ENCODE data around the gene USP47. TPM values are rescaled to one million over a fixed set of nuclear protein-coding genes. Genes with fewer than 3 reads are reported as not detected.

USP47 gene, protein sequence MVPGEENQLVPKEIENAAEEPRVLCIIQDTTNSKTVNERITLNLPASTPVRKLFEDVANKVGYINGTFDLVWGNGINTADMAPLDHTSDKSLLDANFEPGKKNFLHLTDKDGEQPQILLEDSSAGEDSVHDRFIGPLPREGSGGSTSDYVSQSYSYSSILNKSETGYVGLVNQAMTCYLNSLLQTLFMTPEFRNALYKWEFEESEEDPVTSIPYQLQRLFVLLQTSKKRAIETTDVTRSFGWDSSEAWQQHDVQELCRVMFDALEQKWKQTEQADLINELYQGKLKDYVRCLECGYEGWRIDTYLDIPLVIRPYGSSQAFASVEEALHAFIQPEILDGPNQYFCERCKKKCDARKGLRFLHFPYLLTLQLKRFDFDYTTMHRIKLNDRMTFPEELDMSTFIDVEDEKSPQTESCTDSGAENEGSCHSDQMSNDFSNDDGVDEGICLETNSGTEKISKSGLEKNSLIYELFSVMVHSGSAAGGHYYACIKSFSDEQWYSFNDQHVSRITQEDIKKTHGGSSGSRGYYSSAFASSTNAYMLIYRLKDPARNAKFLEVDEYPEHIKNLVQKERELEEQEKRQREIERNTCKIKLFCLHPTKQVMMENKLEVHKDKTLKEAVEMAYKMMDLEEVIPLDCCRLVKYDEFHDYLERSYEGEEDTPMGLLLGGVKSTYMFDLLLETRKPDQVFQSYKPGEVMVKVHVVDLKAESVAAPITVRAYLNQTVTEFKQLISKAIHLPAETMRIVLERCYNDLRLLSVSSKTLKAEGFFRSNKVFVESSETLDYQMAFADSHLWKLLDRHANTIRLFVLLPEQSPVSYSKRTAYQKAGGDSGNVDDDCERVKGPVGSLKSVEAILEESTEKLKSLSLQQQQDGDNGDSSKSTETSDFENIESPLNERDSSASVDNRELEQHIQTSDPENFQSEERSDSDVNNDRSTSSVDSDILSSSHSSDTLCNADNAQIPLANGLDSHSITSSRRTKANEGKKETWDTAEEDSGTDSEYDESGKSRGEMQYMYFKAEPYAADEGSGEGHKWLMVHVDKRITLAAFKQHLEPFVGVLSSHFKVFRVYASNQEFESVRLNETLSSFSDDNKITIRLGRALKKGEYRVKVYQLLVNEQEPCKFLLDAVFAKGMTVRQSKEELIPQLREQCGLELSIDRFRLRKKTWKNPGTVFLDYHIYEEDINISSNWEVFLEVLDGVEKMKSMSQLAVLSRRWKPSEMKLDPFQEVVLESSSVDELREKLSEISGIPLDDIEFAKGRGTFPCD (N-terminal part only)
- total RNA-seq (2014; rRNA removed; shearing (Covaris generic)), result 53.0 and 58.8 TPM in 2 replicates
- polyA plus RNA-seq (2016; fragmentation: Nextera tagmentation; extraction: Ambion mirVana), result 35.9 and 36.3 TPM in 2 replicates

DNA sequence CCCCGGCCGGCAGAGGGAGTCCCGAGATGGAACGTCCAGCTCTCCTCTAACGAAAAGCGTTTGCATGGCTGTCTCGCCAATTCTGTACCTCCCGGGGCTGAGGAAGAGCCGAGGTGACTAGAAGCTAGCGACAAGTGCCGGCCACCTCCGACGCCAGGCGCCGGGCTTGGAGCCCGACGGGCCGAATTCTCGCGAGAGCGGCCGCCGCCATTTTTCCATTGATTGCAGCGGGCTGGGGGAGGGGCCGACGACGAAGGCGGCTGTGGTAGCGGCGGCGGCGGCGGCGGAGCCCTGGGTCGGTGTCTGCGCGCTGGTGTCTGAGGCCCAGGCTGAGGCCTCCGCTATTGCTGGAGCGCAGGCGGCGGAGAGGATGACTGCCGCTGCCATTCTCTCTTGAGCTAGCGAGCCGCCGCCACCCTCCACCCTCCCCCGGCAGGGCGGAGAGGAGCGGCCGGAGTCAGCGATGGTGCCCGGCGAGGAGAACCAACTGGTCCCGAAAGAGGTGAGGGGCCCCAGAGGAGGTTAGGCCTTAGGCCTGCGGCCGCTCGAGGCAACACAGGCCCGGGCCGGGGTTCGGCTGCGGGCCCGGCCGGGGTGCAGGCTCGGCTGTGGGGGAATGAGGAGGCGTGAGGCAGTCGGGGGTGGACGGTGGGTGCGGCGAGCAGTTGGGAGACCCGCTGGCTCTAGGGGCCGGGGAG, at the start of gene USP47:
Gene USP47 (plus strand): TSS at position 250 of the 698 bp plus-strand sequence. CDS start 214 bp downstream, at position 464.
- H3K4me2 ChIP-seq (ENCODE audit: unreplicated experiment), result peak within 1 kb of the TSS; percentile 98
- peak within 1 kb of the TSS; percentile 99 for H3K9ac ChIP-seq
- peaks cover 51% of the 10 kb centered on the region for H3F3A ChIP-seq (ENCODE audit: insufficient read depth)
- no peaks in the 10 kb centered on the region for H3K27me3 ChIP-seq (replicated peaks; ENCODE audit: insufficient read depth)
- no peaks in the 10 kb centered on the region for H3K36me3 ChIP-seq (ENCODE audit: low read depth)
- 0 out of 2 replicates have a peak, but pooled peaks cover 12% of the 10 kb centered on the region for H4K20me1 ChIP-seq (ENCODE audit: insufficient read depth)
- 1% methylated on average over 37 to 54 of the region's 70 CpGs for WGBS, 2 experiments (ENCODE audit: low coverage in 1 of 2, low lambda C conversion rate in 2 of 2, missing lambda C conversion rate in 2 of 2)
- peak; percentile 94 for DNase-seq
- peak within 1 kb of the TSS; percentile 88 for H3K4me3 ChIP-seq
- H3K4me1 ChIP-seq (ENCODE audit: insufficient read depth), result peaks cover 43% of the 10 kb centered on the region
- H3K9me2 ChIP-seq (ENCODE audit: insufficient read depth), result no peaks in the 10 kb centered on the region
- H3K79me2 ChIP-seq (ENCODE audit: insufficient read depth), result peaks cover 50% of the 10 kb centered on the region
- H3K27ac ChIP-seq, result peak within 1 kb of the TSS; percentile 99
- H3K9me3 ChIP-seq (ENCODE audit: low read depth), result no peaks in the 10 kb centered on the region
- in situ Hi-C loops (cut with MboI), result no loop called here
- no peak for TF ChIP-seq EZH2 (IDR thresholded peaks at IDR 0.05; ENCODE audit: insufficient read depth, poor library complexity, severe bottlenecking)
- no peak for TF ChIP-seq EZH2phosphoT487 (IDR thresholded peaks at IDR 0.05; ENCODE audit: insufficient read depth, low read depth)
- peak within 1 kb of the TSS; percentile 97 for H2AFZ ChIP-seq

DNA sequence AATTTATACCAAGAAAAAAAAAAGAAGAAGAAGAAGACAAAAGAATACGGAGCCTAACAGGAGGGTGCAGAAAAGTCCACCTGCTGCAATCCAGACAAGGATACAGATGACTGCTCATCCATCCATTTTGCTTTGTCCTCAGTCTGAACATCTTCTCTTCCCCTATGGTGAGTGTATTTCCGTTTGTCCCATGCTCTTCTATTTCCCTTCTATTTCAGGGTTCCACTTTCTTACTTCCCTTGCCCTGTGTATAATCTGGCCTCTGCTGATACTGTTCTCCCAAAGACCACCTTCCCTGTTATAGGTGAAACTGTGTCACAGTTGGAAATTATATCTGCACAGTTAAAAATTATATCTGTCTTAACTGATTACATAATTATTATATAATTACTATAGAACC, 48.7 kb upstream of the USP47 start:
- H4K20me1 ChIP-seq (ENCODE audit: insufficient read depth), result no peaks in the 10 kb centered on the region
- H3K27me3 ChIP-seq (replicated peaks; ENCODE audit: insufficient read depth), result no peaks in the 10 kb centered on the region
- H3K9ac ChIP-seq, result no peak overlapping the region
- no peak overlapping the region for H3K27ac ChIP-seq
- H3K4me1 ChIP-seq (ENCODE audit: insufficient read depth), result no peaks in the 10 kb centered on the region
- H3K9me3 ChIP-seq (ENCODE audit: low read depth), result no peaks in the 10 kb centered on the region
- H2AFZ ChIP-seq, result no peak overlapping the region
- no peaks in the 10 kb centered on the region for H3K9me2 ChIP-seq (ENCODE audit: insufficient read depth)
- H3K4me3 ChIP-seq, result no peak overlapping the region
- no peaks in the 10 kb centered on the region for H3K79me2 ChIP-seq (ENCODE audit: insufficient read depth)
- H3F3A ChIP-seq (ENCODE audit: insufficient read depth), result no peaks in the 10 kb centered on the region
- no peak for DNase-seq
- TF ChIP-seq EZH2 (IDR thresholded peaks at IDR 0.05; ENCODE audit: insufficient read depth, poor library complexity, severe bottlenecking) (no peak), EZH2phosphoT487 (IDR thresholded peaks at IDR 0.05; ENCODE audit: insufficient read depth, low read depth) (no peak)
- 64 to 65% methylated on average over 2 of the region's 2 CpGs for WGBS, 2 experiments (ENCODE audit: low coverage in 1 of 2, low lambda C conversion rate in 2 of 2, missing lambda C conversion rate in 2 of 2)
- in situ Hi-C loops (cut with MboI), result loop anchor here (10.0 to 25.0 kb wide), 2 partner anchors 252 to 1006 kb away; no protein-coding TSS in a partner anchor
- H3K36me3 ChIP-seq (ENCODE audit: low read depth), result no peaks in the 10 kb centered on the region
- H3K4me2 ChIP-seq (ENCODE audit: unreplicated experiment), result no peak overlapping the region

DNA sequence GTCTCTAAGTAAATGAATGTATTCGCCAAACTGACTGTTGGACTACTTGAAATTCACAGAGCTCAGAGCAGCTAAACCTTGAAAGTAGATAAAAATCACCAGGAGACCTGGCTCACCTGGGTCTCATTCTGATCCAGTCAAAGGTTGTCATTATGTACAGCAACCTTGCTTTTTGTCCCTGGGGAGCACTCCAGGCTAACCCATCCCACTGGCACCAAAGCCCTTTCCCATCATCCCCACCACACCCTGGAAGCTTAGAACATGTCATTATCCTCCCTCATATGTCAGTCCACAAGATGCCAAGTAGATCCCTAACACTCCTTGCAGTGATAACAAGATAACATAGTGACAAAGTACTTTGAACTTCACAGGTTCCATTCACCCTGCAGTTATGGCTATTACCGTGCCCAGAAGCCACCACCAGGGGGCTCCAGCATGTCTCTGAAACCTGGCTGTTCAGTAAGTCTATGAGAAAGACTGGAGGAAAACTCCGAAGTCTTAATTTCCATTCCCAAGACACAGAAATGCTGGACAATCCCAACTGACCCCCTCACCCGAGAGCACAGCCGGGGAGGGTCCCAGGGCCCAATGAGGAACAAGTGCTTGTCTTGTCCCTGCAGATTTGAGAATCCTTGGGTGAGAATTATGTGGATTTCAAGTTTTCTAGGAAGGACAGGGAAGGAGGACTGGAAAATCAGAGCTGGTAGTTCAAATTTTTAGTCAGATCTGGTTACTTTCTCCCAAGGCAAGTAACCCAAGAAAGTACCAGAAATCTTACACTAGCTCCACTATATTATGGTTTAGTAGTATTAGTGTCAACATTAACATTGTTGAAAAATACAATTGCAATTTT, 43.0 kb upstream of the USP47 start:
- Histone ChIP-seq H3K4me2 (ENCODE audit: unreplicated experiment) (peak overlapping the region; percentile 50), H3K4me3 (no peak overlapping the region), H2AFZ (peak overlapping the region; percentile 64), H3K27ac (no peak overlapping the region), H3K9me3 (ENCODE audit: low read depth) (no peaks in the 10 kb centered on the region), H3K27me3 (replicated peaks; ENCODE audit: insufficient read depth) (no peaks in the 10 kb centered on the region), H3K36me3 (ENCODE audit: low read depth) (no peaks in the 10 kb centered on the region), H3K9ac (0 out of 2 replicates have a peak overlapping the region, but pooled peaks have one; percentile 12), H4K20me1 (ENCODE audit: insufficient read depth) (no peaks in the 10 kb centered on the region), H3F3A (ENCODE audit: insufficient read depth) (no peaks in the 10 kb centered on the region), H3K4me1 (ENCODE audit: insufficient read depth) (peaks cover 3% of the 10 kb centered on the region; the same call in 1 of the 2 replicates), H3K9me2 (ENCODE audit: insufficient read depth) (no peaks in the 10 kb centered on the region), H3K79me2 (ENCODE audit: insufficient read depth) (no peaks in the 10 kb centered on the region)
- in situ Hi-C loops (cut with MboI), result loop anchor here (10.0 to 25.0 kb wide), 2 partner anchors 246 to 1012 kb away; no protein-coding TSS in a partner anchor
- 20 to 21% methylated on average over 5 of the region's 5 CpGs for WGBS, 2 experiments (ENCODE audit: low coverage in 1 of 2, low lambda C conversion rate in 2 of 2, missing lambda C conversion rate in 2 of 2)
- TF ChIP-seq EZH2phosphoT487 (IDR thresholded peaks at IDR 0.05; ENCODE audit: insufficient read depth, low read depth) (no peak), EZH2 (IDR thresholded peaks at IDR 0.05; ENCODE audit: insufficient read depth, poor library complexity, severe bottlenecking) (no peak)
- peak; percentile 81 for DNase-seq

Measured in GM23248 (cell line).